OCI-M1 (cell line): ENCODE data around the gene ST3GAL4.
"Not testable (repeated sequence)": the region's sequence is repeated elsewhere in the genome, so short reads cannot be mapped to it uniquely, and the experiment has no call there.

ENCODE experiments used
- DNase-seq: peaks from one replicate; lab custom pipeline; 2025; lab: John Stamatoyannopoulos, UW

Gene ST3GAL4

GRCh38 chr11:126355324-126355925 is at the start of gene ST3GAL4:
TSS of gene ST3GAL4 (plus strand) at chr11:126355686. CDS start at chr11:126406156, 50,470 bp downstream.
- peak; percentile 92 for DNase-seq

- DNase-seq = no peak
Measured at GRCh38 chr11:126305699-126306098, 49.8 kb upstream of the ST3GAL4 start.

GRCh38 chr11:126307706-126308105 is 47.8 kb upstream of the ST3GAL4 start:
- peak; percentile 90 for DNase-seq

GRCh38 chr11:126308271-126308671 is 47.2 kb upstream of the ST3GAL4 start:
- no peak for DNase-seq

- DNase-seq = not testable (repeated sequence)
Measured at GRCh38 chr11:126308771-126309170, 46.7 kb upstream of the ST3GAL4 start.

GRCh38 chr11:126310200-126310991 is 45.1 kb upstream of the ST3GAL4 start:
- peak; percentile 93 for DNase-seq

GRCh38 chr11:126310992-126311310 is 44.5 kb upstream of the ST3GAL4 start:
- DNase-seq = no peak

- peak; percentile 28 for DNase-seq
Measured at GRCh38 chr11:126311401-126312291, 43.8 kb upstream of the ST3GAL4 start.

- DNase-seq = no peak
Measured at GRCh38 chr11:126312961-126313360, 42.5 kb upstream of the ST3GAL4 start.

GRCh38 chr11:126313826-126314225 is 41.7 kb upstream of the ST3GAL4 start:
- DNase-seq = no peak

- no peak for DNase-seq
Measured at GRCh38 chr11:126317432-126317755, 38.1 kb upstream of the ST3GAL4 start.

GRCh38 chr11:126317756-126318573 is 37.5 kb upstream of the ST3GAL4 start:
- DNase-seq = peak; percentile 73

GRCh38 chr11:126318574-126319373 is 36.7 kb upstream of the ST3GAL4 start:
- peak; percentile 94 for DNase-seq

- no peak for DNase-seq
Measured at GRCh38 chr11:126319374-126319740, 36.1 kb upstream of the ST3GAL4 start.

GRCh38 chr11:126322996-126323395 is 32.5 kb upstream of the ST3GAL4 start:
- no peak for DNase-seq

GRCh38 chr11:126327281-126328000 is 28.0 kb upstream of the ST3GAL4 start:
- DNase-seq = no peak

- no peak for DNase-seq
Measured at GRCh38 chr11:126328001-126328390, 27.5 kb upstream of the ST3GAL4 start.

- no peak for DNase-seq
Measured at GRCh38 chr11:126328444-126328843, 27.0 kb upstream of the ST3GAL4 start.

GRCh38 chr11:126328938-126329643 is 26.4 kb upstream of the ST3GAL4 start:
- DNase-seq = no peak
